Omental fat pad (tissue), 4 donors: ENCODE results near the gene GIPC3. TPM values are rescaled to one million over a fixed set of nuclear protein-coding genes. Genes with fewer than 3 reads are reported as not detected.
"Not testable (repeated sequence)": the region's sequence is repeated elsewhere in the genome, so short reads cannot be mapped to it uniquely, and the experiment has no call there.

ENCODE experiments used
- ATAC-seq: fragments of 150-250 bp; one replicate; pipeline ENCODE4 v1.9.1; 2016; ENCODE audit warnings: mild to moderate bottlenecking, moderate library complexity; ENCODE audit not compliant: low FRiP score
- DNase-seq: peaks from one replicate; pipeline ENCODE4 v3.0.0-alpha.2; 2019; ENCODE audit warnings: low spot score
- total RNA-seq, 4 donors: library from RNA; depleted of rRNA; stranded (reverse); fragments of >200 nt; gene quantifications; one replicate each; pipeline ENCODE4 v1.1.0, GENCODE V29; 2016
- TF ChIP-seq, protein P1 (sequence below), 3 donors: fragments of 450-650 bp; IDR thresholded peaks; one replicate each; pipeline ENCODE4 v1.5.1; 2016 to 2017; ENCODE audit warnings: antibody characterized with exemption in 3 of 3, mild to moderate bottlenecking in 3 of 3, moderate library complexity in 2 of 3

The GIPC3 gene
- total RNA-seq, 4 donors from 2014 or later, result 0.56 to 3.0 (median 1.0) TPM

DNA sequence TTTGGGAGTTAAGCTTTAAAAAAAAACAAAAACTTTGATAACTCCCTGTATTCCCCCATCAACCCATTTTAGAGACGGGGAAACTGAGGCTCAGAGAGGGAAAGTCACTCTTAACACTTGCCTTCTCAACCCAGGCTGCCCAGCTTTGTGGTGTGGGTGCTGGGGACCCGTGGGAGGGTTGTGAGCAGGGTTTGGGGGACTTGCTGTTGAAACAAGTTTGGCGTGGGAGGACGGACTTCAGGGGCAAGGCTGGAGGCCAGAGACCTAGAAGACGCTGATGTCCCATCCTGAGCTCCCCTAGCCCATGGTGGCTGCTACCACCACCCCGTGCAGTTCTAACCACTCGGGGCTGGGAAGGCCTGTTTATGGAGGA is 42.1 kb downstream of the GIPC3 start:
- TF ChIP-seq, protein P1, sequence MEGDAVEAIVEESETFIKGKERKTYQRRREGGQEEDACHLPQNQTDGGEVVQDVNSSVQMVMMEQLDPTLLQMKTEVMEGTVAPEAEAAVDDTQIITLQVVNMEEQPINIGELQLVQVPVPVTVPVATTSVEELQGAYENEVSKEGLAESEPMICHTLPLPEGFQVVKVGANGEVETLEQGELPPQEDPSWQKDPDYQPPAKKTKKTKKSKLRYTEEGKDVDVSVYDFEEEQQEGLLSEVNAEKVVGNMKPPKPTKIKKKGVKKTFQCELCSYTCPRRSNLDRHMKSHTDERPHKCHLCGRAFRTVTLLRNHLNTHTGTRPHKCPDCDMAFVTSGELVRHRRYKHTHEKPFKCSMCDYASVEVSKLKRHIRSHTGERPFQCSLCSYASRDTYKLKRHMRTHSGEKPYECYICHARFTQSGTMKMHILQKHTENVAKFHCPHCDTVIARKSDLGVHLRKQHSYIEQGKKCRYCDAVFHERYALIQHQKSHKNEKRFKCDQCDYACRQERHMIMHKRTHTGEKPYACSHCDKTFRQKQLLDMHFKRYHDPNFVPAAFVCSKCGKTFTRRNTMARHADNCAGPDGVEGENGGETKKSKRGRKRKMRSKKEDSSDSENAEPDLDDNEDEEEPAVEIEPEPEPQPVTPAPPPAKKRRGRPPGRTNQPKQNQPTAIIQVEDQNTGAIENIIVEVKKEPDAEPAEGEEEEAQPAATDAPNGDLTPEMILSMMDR (IDR thresholded peaks at IDR 0.05), result no peak
- no peak for ATAC-seq
- DNase-seq, result no peak

DNA sequence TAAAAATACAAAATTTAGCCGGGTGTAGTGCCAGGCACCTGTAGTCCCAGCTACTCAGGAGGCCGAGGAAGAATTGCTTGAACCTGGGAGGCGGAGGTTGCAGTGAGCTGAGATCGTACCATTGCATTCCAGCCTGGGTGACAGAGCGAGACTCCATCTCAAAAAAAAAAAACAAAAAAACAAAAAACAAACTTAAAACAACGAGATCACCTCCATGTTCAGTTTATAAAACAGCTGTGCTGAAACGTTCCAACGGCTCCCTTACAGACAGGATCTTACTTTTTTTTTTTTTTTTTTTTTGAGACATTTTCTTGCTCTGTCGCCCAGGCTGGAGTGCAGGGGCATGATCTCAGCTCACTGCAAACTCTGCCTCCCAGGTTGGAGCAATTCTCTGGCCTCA is 43.5 kb downstream of the GIPC3 start:
- not testable (repeated sequence) for DNase-seq, ATAC-seq

DNA sequence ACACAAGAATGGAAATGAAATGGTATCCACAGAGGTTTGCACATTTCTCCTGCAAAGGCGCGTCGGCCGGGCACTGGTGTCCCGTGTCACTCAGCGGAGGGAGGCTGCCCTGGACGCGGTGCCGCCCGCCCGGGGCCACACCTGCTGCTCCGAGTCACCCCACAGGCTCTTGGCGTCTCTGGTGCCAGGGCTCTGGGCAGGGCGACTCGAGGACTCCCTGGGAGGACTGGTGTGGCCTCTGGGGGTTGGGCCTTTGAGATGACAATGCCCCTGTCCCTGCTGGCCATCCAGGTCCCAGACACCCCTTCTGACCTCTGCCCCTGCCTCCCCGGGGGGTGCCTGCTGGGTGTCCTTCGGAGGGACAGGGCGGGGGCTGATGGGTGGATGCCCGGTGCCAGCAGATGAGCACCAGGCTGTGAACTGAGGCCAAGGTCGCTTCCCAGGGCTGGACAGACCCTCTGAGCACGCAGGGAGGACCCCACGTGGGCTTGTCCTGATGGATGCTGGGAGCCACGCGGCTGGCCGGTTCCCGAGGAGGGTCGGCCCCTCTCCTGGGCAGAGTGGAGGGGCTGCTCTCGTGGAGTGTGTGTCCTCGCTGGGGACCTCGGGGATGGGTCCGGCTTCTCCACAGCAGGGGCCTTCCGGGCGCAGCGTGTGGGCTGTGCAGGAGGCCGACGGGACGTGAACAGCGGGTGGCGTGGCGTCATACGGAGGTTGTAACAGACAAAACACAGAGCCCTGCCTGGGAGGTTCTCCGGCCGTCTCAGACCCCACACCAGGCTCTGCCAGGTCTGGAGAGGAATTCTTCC is 46.0 kb downstream of the GIPC3 start:
- TF ChIP-seq, protein P1 (IDR thresholded peaks at IDR 0.05), result no peak
- DNase-seq (no peak), ATAC-seq (no peak)

DNA sequence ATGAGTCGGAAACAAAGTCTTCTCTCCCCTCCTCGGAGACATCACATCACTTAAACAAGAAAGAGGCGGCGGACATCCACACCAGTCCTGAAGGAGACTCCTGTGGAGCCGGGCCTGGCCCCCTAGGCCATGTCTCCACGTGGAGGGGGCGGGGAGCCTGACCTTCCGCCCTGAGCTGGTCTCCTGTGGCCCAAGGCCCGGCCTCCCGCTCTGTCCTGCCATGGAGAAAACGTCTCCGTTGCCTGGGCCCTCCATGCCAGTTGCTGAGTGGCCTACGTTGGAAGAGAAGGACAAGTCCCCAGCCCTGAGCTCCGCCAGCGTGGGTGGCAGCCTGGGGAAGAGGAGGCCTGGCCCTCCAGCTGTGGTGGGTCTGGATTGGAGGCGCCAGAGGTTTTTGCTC is 46.8 kb downstream of the GIPC3 start:
- TF ChIP-seq, protein P1 (IDR thresholded peaks at IDR 0.05), result no peak
- no peak for DNase-seq
- no peak for ATAC-seq

DNA sequence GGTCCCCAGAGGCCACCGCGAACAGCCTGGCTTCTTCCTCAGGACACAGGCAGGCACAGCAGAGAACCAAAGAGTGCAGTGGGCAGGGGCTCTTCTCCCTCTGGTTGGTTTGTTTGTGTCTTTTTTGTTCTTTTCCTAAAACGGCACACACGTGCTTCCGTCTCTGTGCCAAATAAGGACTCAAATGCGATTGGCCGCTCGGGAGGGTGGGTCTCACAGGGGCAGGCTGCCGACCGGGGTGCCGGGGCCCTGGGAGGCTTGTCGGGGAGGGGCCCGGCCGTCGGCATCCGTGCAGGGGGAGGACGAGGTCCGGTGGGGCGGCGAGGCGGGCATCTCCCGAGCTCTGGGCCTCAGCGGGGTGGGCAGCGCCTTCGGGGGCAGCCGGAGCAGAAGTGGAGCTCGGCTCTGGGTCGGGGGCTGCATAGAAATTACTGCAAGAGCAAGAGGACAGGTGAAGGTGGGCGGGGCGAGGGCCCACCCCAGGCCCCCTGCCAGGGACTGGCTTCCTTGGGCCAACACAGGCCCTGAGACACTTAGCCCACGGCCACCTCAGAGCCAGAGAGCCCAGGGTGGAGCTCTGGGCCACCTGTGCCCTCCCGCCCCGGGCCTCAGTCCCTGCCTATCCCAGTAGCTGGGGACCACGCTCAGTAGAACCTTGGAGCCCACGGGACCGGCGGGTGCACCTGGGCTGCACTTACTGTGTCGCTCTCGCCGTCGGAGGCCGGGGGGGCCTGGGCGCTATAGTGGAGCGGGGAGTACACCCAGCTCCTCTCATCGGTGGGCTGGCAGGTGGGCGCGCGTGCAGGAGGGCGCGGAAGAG is 47.7 kb downstream of the GIPC3 start:
- TF ChIP-seq, protein P1 (IDR thresholded peaks at IDR 0.05), result no peak
- no peak for ATAC-seq
- no peak for DNase-seq

DNA sequence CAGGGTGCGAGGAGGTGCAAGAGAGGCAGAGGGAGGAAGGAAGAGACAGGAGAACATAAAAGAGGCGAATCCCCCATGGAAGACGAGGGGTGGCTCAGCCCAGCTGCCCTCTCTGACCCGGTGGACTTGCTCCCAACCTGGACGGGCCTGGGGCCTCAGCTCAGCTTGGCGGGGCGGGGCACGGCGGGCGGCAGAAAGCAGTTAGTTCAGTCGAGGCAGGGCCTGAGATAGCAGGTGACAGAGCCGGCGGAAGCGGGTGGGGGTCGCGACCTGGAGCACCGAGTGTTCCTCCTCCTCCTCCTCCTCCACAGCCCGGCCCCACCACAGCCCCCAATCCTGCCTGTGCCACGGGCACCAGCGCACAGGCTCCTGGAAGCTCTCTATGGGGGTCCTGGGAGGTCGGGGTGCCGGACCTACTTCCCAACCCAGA is 48.3 kb downstream of the GIPC3 start:
- TF ChIP-seq, protein P1 (IDR thresholded peaks at IDR 0.05), result no peak
- DNase-seq, result no peak
- no peak for ATAC-seq

DNA sequence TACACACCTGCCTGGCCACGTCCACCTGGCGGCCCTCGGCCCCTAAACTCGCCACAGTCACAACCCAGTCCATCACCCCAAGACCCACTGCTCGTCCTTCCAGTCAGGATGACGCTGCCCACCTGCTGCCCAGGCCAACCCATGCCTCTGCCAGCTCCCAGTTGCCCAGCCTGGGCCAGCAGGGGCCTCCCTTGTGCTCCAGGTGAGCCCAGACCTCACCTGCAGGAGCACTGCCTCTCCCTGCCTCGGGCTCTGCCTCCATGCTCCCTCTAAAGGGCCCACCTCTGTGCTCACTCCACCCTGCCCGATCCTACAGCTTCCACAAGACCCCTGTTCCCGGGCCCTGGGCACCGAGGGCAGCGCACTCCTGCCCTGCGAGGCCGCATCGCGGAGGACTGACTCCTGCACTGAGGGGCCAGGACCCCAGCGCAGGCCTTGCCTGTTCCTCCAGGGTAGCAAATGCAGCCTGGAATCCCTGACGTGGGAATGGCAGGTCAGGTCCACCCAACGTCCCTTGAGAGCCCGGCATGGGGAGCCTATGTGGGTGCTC is 49.3 kb downstream of the GIPC3 start:
- ATAC-seq (no peak), DNase-seq (no peak)
- TF ChIP-seq, protein P1 (IDR thresholded peaks at IDR 0.05), result no peak
